ENCODE measurements around the gene RBM45. TPM values are rescaled to one million over a fixed set of nuclear protein-coding genes. Genes with fewer than 3 reads are reported as not detected.
"Not testable (repeated sequence)": the region's sequence is repeated elsewhere in the genome, so short reads cannot be mapped to it uniquely, and the experiment has no call there.

RBM45 gene
- total RNA-seq, 1 experiment from 2014 or later = 13.6 TPM

- Histone ChIP-seq H3K9me3 (no peaks in the 10 kb centered on the region; the same call in none of the 2 replicates), H3K4me1 (no peaks in the 10 kb centered on the region), H3K4me3 (ENCODE audit: low read depth, low read length) (no peak overlapping the region), H3K36me3 (ENCODE audit: control insufficient read depth, insufficient read depth, low read length) (no peaks in the 10 kb centered on the region), H3K27me3 (replicated peaks; ENCODE audit: control insufficient read depth, insufficient read depth, low read length) (no peaks in the 10 kb centered on the region)
- TF ChIP-seq CTCF (IDR thresholded peaks at IDR 0.05; ENCODE audit: insufficient read depth in 1 of 2, low read depth in 1 of 2, low read length in 1 of 2, severe bottlenecking in 1 of 2, unreplicated experiment in 1 of 2) = no peak
- H3K27ac Mint-ChIP-seq (ENCODE audit: unreplicated experiment) = no peak overlapping the region
- CTCF ChIA-PET = interaction anchor here (0.8 kb wide), 1 partner anchor 40 kb away, joined by 3 read pairs; no protein-coding TSS in a partner anchor
- DNase-seq = no peak
- H3K9me3 Mint-ChIP-seq (ENCODE audit: unreplicated experiment) = no peaks in the 10 kb centered on the region
- no peak overlapping the region for H3K4me3 Mint-ChIP-seq (ENCODE audit: unreplicated experiment)
- BruUV-seq (replicated peaks) = no TSS peak
- POLR2A ChIA-PET = no interaction called here
- intact Hi-C loops (cut with micrococcal nuclease; ENCODE audit: unreplicated experiment) = no loop called here
- H3K36me3 Mint-ChIP-seq (ENCODE audit: insufficient read depth, unreplicated experiment) = no peaks in the 10 kb centered on the region
- no peaks in the 10 kb centered on the region for H3K4me1 Mint-ChIP-seq (ENCODE audit: low read depth, unreplicated experiment)
- no peaks in the 10 kb centered on the region for H3K27me3 Mint-ChIP-seq (ENCODE audit: insufficient read depth, unreplicated experiment)
These were observed 40.7 kb downstream of the RBM45 start for GRCh38 chr2:178152977-178153376.

- H3K27me3 Mint-ChIP-seq (ENCODE audit: insufficient read depth, unreplicated experiment); H3K9me3 Mint-ChIP-seq (ENCODE audit: unreplicated experiment); H3K27ac Mint-ChIP-seq (ENCODE audit: unreplicated experiment); DNase-seq; H3K4me1 Mint-ChIP-seq (ENCODE audit: low read depth, unreplicated experiment); H3K27me3 ChIP-seq (replicated peaks; ENCODE audit: control insufficient read depth, insufficient read depth, low read length); H3K36me3 ChIP-seq (ENCODE audit: control insufficient read depth, insufficient read depth, low read length); H3K9me3 ChIP-seq; H3K4me3 Mint-ChIP-seq (ENCODE audit: unreplicated experiment); H3K4me3 ChIP-seq (ENCODE audit: low read depth, low read length); BruUV-seq (replicated peaks); H3K36me3 Mint-ChIP-seq (ENCODE audit: insufficient read depth, unreplicated experiment); H3K4me1 ChIP-seq; intact Hi-C loops (cut with micrococcal nuclease; ENCODE audit: unreplicated experiment): not testable (repeated sequence)
- POLR2A ChIA-PET = interaction anchor here (0.5 kb wide), 1 partner anchor 23 kb away, joined by 3 read pairs; no protein-coding TSS in a partner anchor
- CTCF ChIA-PET = interaction anchor here (0.6 to 0.8 kb wide), 2 partner anchors 41 to 237 kb away, joined by 3 to 4 read pairs; no protein-coding TSS in a partner anchor
These were observed 41.6 kb downstream of the RBM45 start for GRCh38 chr2:178153878-178154277.

- CTCF ChIA-PET = no interaction called here
These were observed 43.3 kb downstream of the RBM45 start for GRCh38 chr2:178155524-178155923.

More at GRCh38 chr2:178155524-178155923, 43.3 kb downstream of the RBM45 start:
- Mint-ChIP-seq H3K4me3 (ENCODE audit: unreplicated experiment) (no peak overlapping the region), H3K27ac (ENCODE audit: unreplicated experiment) (no peak overlapping the region), H3K4me1 (ENCODE audit: low read depth, unreplicated experiment) (no peaks in the 10 kb centered on the region), H3K27me3 (ENCODE audit: insufficient read depth, unreplicated experiment) (peaks cover 2% of the 10 kb centered on the region), H3K36me3 (ENCODE audit: insufficient read depth, unreplicated experiment) (no peaks in the 10 kb centered on the region), H3K9me3 (ENCODE audit: unreplicated experiment) (no peaks in the 10 kb centered on the region)
- intact Hi-C loops (cut with micrococcal nuclease; ENCODE audit: unreplicated experiment) = no loop called here
- Histone ChIP-seq H3K4me1 (no peaks in the 10 kb centered on the region), H3K36me3 (ENCODE audit: control insufficient read depth, insufficient read depth, low read length) (no peaks in the 10 kb centered on the region), H3K9me3 (no peaks in the 10 kb centered on the region; the same call in none of the 2 replicates), H3K27me3 (replicated peaks; ENCODE audit: control insufficient read depth, insufficient read depth, low read length) (no peaks in the 10 kb centered on the region), H3K4me3 (ENCODE audit: low read depth, low read length) (no peak overlapping the region)
- BruUV-seq (replicated peaks) = no TSS peak
- POLR2A ChIA-PET = no interaction called here
- no peak for TF ChIP-seq CTCF (IDR thresholded peaks at IDR 0.05; ENCODE audit: insufficient read depth in 1 of 2, low read depth in 1 of 2, low read length in 1 of 2, severe bottlenecking in 1 of 2, unreplicated experiment in 1 of 2)
- no peak for DNase-seq
